Activated T-cell treated with anti-CD3 and anti-CD28 coated beads for 24 hours (primary cell): ENCODE data around the gene CCN5.

Experiments
- DNase-seq: peaks from one replicate; pipeline ENCODE4 v3.0.0-alpha.2; 2020; ENCODE audit warnings: low read depth

CCN5 gene

DNA sequence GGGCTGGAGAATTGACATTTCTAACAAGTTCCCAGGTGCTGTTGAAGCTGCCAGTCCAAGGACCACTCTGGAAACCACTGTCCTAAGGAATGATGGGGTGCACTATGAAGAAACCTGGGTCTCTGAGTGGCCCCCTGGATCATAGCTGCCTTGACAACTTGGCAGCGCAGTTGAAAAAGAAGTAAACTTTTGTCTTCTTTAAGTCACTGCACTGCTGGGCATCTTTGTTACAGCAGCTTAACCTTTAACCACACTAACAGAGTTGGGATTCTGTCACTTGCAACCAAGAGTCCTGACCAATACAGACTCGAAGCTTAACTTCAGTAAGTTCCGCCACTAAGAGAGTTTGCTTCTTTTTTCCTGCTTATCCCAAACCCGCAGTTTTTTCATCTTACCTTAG lies 21.9 kb downstream of the CCN5 start:
- DNase-seq, result no peak

DNA sequence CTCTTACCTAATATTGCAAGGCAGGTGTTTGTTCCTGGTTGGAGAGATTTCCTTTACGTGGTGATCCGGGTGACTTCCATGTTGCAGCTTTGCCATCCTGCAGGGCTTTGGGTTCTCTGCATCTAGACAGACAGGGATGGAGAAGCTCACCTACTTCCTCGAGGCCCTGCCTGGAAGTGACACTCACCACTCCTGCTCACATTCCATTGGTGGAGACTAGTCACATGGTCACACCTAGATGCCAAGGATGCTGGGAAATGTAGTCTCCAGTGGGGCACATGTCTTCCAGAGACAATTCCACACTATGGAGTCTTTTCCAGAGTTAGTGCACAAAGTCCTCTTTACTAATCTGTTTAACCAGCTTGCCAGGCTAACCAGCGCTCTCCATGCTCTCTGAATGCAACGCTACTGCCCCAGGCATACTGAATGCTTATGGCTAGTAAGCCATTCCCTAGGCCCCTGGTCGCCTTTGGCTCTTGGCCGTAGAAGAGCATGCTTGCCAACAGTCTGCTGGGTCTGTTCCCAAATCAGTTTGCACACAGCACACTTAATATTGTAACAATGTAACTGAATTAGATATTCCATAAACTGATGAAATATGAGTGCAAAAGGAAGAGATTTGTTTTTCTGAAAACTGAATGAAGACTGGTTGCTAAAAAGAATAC lies 23.8 kb downstream of the CCN5 start:
- DNase-seq, result peak; percentile 26

GRCh38 chr20:44739942-44740341 lies 24.8 kb downstream of the CCN5 start:
- DNase-seq, result no peak

DNA sequence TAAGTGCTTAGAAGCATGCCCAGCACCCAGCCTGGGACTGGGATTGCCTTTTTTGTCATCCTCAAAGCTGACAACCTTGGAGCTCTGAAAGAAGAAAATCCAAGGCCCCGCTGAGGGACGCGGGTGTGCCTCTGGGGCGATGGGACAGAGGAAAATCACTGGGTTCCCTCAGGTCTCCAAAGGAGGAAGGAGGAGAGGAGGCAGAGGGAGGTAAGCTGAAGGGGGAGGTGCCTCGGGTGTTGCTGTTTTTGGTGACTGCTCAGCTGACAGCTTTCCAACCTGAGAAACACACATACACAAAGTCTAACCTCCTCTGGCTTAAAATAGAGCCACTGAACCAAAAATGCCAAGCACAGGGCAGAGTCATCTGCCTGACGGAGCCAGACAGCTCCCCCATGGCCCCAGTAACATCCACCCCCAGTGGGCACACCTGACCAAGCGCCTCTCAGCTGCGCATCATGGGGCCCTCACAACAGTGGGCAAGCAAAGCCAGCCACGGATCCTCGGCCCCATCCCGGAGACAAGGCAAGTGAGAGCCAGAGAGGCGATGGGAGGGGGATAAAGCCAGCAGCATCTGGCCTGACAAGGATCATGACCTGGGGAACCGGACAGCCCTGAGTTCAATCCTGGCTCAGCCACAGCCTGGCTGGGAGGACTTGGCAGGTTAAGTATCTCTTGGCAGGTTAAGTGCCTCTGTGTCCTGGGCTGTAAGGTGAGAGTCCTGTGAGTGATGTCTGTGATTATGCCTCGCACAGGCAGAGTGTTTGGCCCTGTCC lies 27.3 kb downstream of the CCN5 start:
- DNase-seq, result no peak

DNA sequence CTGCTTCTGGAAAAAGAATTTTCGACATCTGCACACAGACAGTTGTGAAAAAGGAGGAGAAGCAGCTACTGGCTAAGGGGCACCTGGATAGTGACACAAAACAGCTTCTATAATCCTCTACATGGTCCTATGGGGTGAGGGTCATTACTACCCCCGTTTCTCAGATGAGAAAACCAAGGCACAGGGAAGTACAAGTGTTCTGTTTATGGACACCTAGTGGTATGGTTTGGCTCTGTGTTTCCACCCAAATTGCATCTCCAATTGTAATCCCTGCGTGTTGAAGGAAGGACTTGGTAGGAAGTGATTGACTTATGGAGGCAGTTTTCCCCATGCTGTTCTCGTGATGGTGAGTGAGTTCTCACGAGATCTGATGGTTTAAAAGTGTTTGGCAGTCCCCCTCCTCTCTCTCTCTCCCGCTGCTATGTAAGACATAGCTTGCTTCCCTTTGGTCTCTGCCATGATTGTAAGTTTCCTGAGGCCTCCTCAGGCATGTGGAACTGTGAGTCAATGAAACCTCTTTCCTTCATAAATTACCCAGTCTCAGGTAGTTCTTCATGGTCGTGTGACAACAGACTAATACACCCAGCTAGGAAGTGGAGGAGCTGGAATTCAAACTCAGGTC lies 28.0 kb downstream of the CCN5 start:
- no peak for DNase-seq

DNA sequence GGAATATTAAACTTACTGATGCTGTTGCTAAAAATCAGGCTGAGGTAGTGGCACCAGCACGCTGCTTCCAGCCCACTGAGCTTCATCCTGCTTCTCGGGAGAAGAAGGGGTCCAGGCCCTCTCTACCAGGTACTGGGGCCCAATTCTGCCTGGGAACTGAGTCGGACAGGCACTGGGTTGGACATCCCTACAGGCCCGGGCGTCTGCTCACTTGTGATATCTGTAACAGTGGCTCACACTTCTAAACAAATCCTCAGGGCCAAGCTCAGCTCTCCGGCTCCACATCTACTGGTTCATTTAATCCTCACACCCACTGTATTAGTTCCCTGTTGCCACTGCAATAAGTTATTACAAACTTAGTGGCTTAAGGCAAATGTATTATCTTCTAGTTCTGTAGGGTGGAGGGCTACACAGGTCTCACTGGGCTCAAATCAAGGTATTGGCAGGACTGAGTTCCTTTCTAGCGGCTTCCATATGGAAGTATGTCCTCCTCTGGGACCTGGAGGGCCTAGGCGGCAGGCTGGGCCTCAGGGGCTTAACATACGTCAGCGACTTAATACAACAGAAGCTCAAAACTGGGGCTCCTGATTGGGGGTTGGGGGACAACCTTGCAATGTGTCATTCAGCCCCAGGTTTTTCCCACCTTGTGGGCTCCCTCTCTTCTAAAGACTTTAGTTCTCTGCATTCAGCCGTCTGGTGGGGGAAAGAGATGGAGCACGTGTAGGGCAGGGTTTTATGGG lies 28.9 kb downstream of the CCN5 start:
- no peak for DNase-seq

DNA sequence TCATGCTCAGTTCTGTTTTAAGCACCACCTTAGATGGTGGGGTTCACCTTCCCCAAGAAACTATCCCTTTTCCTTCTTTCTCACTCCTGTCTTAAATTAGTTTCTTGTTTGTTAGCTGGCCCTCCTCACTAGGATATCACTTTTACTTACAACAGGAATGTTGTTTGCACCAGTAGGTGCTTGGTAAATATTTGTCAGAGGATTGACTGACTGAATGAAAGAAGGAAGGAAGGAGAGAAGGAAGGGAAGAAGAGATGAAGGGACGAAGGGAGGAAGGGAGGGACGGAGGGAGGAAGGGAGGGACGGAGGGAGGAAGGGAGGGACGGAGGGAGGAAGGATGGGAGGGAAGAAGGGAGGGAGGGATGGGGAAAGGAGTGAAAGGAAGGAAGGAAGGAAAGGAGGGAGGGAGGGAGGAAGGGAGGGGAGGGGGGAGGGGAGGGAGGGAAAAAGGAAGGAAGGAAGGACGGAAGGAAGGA lies 30.0 kb downstream of the CCN5 start:
- no peak for DNase-seq

DNA sequence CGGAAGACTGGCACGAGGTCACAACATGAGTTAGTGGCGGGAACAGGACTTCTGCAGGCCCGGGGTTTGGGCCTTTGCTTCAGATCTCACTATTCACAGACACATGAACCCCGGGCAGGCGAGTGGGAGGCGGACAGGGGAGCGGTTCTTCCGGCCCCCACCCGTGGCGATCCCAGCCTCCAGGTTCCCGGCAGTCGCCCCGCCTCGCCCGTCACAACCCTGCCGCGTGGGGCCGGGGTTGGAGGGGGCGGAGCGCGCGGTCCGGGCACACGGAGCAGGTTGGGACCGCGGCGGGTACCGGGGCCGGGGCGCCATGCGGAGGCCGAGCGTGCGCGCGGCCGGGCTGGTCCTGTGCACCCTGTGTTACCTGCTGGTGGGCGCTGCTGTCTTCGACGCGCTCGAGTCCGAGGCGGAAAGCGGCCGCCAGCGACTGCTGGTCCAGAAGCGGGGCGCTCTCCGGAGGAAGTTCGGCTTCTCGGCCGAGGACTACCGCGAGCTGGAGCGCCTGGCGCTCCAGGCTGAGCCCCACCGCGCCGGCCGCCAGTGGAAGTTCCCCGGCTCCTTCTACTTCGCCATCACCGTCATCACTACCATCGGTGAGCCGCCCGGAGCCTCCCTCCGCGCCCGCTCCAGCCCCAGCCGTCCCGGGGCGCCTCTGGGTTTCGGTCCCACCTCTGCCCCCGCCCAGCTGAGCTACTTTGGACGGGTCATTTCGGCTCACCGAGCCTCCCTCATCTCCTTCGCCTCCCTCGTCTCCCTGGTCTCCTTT lies 30.6 kb downstream of the CCN5 start, which contains the start of gene KCNK15:
Gene KCNK15, plus strand, starts transcription at position 268 of the 769 bp plus-strand sequence. Its CDS starts 46 bp downstream, at position 314.
- peak; percentile 32 for DNase-seq

GRCh38 chr20:44746367-44747165 lies 31.4 kb downstream of the CCN5 start:
- DNase-seq, result no peak

DNA sequence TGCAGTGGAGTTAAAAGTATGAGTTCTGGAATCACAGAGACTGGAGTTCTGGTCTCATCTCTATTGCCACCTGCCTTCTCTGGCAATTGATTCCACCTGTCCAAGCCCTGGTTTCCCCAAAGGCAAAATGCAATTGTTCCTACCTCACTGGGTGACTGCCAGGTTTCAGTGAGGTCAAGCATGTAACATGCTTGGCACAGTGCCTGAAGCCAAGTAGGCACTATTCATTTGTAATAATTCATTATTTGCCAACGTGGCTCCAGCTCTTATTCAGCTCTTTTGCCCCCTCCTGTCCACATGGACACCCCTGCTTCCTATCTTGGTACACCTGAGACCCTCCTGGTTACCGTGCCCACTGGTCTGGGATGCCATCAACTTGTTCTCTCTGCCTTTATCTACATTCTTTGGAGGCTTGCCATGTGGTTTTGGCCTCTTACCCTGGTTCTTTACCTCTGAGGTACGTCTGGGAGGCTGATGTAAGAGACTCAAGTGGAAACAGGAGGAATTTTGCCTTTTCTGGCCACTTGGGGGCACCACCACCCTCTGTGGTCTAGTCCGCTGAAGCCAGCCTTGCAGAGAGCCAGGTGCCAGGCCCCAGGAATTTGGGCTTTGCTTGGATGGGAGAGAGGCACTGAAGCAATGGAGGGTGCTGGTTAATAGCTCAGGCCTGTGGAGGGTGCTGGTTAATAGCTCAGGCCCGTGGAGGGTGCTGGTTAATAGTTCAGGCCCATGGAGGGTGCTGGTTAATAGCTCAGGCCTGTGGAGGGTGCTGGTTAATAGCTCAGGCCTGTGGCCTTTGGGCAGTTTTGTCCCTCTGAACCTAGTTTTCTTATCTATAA lies 32.2 kb downstream of the CCN5 start:
- peak; percentile 53 for DNase-seq

- no peak for DNase-seq
Observed at GRCh38 chr20:44748005-44748370, 32.8 kb downstream of the CCN5 start.

DNA sequence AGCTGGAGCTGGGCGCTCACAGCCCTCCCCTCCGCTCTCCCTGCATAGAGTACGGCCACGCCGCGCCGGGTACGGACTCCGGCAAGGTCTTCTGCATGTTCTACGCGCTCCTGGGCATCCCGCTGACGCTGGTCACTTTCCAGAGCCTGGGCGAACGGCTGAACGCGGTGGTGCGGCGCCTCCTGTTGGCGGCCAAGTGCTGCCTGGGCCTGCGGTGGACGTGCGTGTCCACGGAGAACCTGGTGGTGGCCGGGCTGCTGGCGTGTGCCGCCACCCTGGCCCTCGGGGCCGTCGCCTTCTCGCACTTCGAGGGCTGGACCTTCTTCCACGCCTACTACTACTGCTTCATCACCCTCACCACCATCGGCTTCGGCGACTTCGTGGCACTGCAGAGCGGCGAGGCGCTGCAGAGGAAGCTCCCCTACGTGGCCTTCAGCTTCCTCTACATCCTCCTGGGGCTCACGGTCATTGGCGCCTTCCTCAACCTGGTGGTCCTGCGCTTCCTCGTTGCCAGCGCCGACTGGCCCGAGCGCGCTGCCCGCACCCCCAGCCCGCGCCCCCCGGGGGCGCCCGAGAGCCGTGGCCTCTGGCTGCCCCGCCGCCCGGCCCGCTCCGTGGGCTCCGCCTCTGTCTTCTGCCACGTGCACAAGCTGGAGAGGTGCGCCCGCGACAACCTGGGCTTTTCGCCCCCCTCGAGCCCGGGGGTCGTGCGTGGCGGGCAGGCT lies 35.1 kb downstream of the CCN5 start:
- DNase-seq, result no peak

GRCh38 chr20:44752099-44752931 lies 37.1 kb downstream of the CCN5 start:
- DNase-seq, result no peak

- DNase-seq, result no peak
Observed at GRCh38 chr20:44754554-44754953, 39.4 kb downstream of the CCN5 start.

DNA sequence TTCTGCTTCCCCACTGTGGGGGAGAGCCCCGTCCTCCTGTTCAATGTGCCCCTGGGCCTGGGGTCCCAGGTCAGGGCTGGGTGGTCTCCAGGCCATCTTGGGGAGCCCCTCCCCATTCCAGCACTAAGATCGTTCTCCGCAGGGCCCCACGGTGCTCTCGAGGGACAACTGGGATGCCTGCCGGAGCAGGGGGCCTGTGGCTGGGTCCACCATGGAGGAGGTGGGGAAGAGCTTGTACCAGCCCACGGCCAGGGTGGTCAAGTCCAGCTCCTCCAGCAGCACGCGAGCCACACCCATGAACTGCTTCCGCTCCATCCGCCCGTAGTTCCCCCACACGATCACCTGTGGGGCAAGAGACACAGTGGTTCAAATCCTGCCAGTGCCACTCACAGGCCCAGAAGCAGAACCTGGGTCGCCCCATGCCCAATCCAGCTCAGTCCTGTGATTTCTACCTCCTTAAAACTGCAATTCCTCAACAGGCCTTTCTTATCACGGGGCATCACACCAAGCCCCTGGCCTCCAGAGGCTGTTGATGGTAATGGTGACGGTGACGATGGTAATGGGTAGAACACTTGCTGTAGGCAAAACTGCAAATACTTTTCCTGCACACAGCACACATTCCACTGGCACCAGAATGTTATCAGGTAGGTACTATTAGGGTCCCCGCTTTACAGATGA lies 41.0 kb downstream of the CCN5 start:
- no peak for DNase-seq

- no peak for DNase-seq
Observed at GRCh38 chr20:44756956-44757355, 41.8 kb downstream of the CCN5 start.

DNA sequence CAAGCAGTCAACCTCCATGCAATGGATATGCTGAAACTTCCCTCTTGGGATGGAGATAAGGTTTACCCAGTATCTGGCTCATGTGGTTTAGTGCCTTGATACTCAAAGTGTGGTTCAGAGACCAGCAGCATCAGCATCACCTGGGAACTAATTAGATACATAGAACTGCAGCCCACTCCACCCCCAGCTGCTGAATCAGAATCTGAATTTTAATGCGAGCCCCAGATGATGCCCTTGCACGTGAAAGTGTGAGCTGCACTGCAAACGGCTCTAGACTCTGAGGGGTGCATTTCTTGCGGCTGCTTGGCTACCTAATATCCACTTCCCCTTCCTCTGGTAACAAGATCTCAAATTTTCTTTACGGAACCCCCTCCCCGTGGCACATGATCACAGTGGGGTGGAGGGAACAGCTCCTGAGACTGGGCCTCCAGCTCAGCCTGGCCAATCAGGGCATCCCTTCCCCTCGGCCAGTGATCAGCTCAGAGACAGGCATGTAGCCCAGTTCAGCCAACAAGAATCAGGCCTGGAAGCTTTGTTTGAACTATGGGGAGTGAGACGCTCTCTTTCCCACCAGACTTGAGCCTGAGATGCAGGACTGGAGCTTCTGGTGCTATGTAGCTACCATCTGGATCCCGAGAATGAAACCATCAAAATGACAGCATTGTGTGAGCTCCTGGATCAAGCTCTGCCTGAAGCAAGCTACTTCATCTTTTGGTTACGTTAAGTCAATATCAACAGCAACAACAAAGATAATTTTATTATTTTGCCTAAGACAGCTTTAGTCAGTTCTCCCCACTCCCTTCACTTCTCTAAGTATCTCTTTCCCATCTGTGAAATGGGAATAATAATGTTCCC lies 43.3 kb downstream of the CCN5 start:
- DNase-seq, result no peak
